Endodermal cell (in vitro differentiated cells): ENCODE data around the gene KRT7. TPM values are rescaled to one million over a fixed set of nuclear protein-coding genes. Genes with fewer than 3 reads are reported as not detected.

Experiments
- DNase-seq: peaks from one replicate; pipeline ENCODE4 v3.0.0-alpha.2; 2017
- H3K27ac ChIP-seq: 2 replicates; pipeline ENCODE4 v1.5.1; 2013; ENCODE audit warnings: mild to moderate bottlenecking, low read depth, low read length, moderate library complexity
- H3K27me3 ChIP-seq: 2 replicates; pipeline ENCODE4 v1.6.1; 2013; ENCODE audit warnings: mild to moderate bottlenecking, low read length, moderate library complexity; ENCODE audit not compliant: insufficient read depth, control insufficient read depth, poor library complexity, severe bottlenecking
- H3K36me3 ChIP-seq: 2 replicates; pipeline ENCODE4 v1.7.0; 2013; ENCODE audit warnings: mild to moderate bottlenecking, low read length, moderate library complexity; ENCODE audit not compliant: control insufficient read depth, insufficient read depth
- H3K4me1 ChIP-seq: one replicate; pipeline ENCODE4 v1.7.0; 2013; ENCODE audit warnings: low read length; ENCODE audit not compliant: control insufficient read depth, insufficient read depth
- H3K4me3 ChIP-seq: 2 replicates; pipeline ENCODE4 v1.5.1; 2013; ENCODE audit warnings: mild to moderate bottlenecking, low read length, moderate library complexity
- H3K9ac ChIP-seq: 2 replicates; pipeline ENCODE4 v1.6.1; 2013; ENCODE audit warnings: mild to moderate bottlenecking, low read length, moderate library complexity; ENCODE audit not compliant: poor library complexity, severe bottlenecking; ENCODE audit errors: extremely low read depth
- H3K9me3 ChIP-seq: 2 replicates; pipeline ENCODE4 v1.6.1; 2013; ENCODE audit warnings: mild to moderate bottlenecking, low read length, moderate library complexity; ENCODE audit not compliant: control insufficient read depth
- H3K27ac Mint-ChIP-seq: 2 replicates; pipeline ENCODE4 v1.8.0; 2020; ENCODE audit warnings: mixed read lengths
- H3K27me3 Mint-ChIP-seq: 2 replicates; pipeline ENCODE4 v1.8.0; 2021; ENCODE audit warnings: mild to moderate bottlenecking, mixed read lengths; ENCODE audit not compliant: insufficient read depth
- H3K36me3 Mint-ChIP-seq: 2 replicates; pipeline ENCODE4 v1.8.0; 2020; ENCODE audit warnings: low read depth, mixed read lengths
- H3K4me1 Mint-ChIP-seq: 2 replicates; pipeline ENCODE4 v1.8.0; 2020; ENCODE audit warnings: mixed read lengths
- H3K4me3 Mint-ChIP-seq: 2 replicates; pipeline ENCODE4 v1.8.0; 2020; ENCODE audit warnings: mild to moderate bottlenecking, moderate library complexity, mixed read lengths
- H3K9me3 Mint-ChIP-seq: 2 replicates; pipeline ENCODE4 v1.8.0; 2020; ENCODE audit warnings: mild to moderate bottlenecking, mixed read lengths
- WGBS, 2 experiments: methylation state at CpG; one replicate each; pipeline versions ENCODE4 v1.1.5 to v1.1.7; 2013; ENCODE audit warnings: missing lambda C conversion rate in 2 of 2, mixed read lengths in 1 of 2; ENCODE audit not compliant: insufficient coverage in 1 of 2, insufficient read length in 1 of 2; 5-methylcytosine and 5-hydroxymethylcytosine counted together
- long read RNA-seq, 4 experiments: library from polyadenylated mRNA in 2 of 4; library from RNA in 1 of 4; library from capped mRNA in 1 of 4; stranded (forward) in 3 of 4; unstranded in 1 of 4; transcript quantifications; one replicate each; pipeline ENCODE4 v2.0.0, GENCODE V29; 2020 to 2021; ENCODE audit warnings: inconsistent platforms in 1 of 4
- polyA plus RNA-seq, 2 experiments: library from polyadenylated mRNA; stranded (reverse); fragments of 50-300 nt; gene quantifications; one replicate each; pipeline ENCODE4 v1.2.3, GENCODE V29; 2013
- total RNA-seq, 2 donors: library from RNA; stranded (reverse); fragmentation: NEBNext Ultra II Directional in 1 of 2; extraction: Animal tissue kit (Norgen Biotek cat#: 25700) in 1 of 2; gene quantifications; 2 replicates in 1 of 2; 3 replicates in 1 of 2; pipeline ENCODE4 v1.2.1, GENCODE V29; 2021
- TF ChIP-seq, protein P1 (sequence below): fragments of 200-600 bp; sonication (generic); conservative IDR thresholded peaks from 2 replicates; pipeline ENCODE4 v1.5.0; 2021; ENCODE audit warnings: antibody characterized with exemption, mild to moderate bottlenecking

KRT7 gene
- total RNA-seq = 1 to 10 TPM in 1 of 2 donors, not detected in 1; 1.5 TPM
- 1.6 TPM for polyA plus RNA-seq (2013, experiment 1 of 2)
- 0.37 TPM for polyA plus RNA-seq (2013, experiment 2 of 2)
- long read RNA-seq, experiment 1, partial matches to known transcripts = 1 of 1 reads
- long read RNA-seq, experiment 1, other reads (novel, unspliced or antisense) = 0 of 1 reads
- long read RNA-seq, experiment 2 = 0 reads
- long read RNA-seq, experiment 3, partial matches to known transcripts = 1 of 3 reads
- long read RNA-seq, experiment 3, other reads (novel, unspliced or antisense) = 0 of 3 reads
- long read RNA-seq, experiment 4 = 0 reads

DNA sequence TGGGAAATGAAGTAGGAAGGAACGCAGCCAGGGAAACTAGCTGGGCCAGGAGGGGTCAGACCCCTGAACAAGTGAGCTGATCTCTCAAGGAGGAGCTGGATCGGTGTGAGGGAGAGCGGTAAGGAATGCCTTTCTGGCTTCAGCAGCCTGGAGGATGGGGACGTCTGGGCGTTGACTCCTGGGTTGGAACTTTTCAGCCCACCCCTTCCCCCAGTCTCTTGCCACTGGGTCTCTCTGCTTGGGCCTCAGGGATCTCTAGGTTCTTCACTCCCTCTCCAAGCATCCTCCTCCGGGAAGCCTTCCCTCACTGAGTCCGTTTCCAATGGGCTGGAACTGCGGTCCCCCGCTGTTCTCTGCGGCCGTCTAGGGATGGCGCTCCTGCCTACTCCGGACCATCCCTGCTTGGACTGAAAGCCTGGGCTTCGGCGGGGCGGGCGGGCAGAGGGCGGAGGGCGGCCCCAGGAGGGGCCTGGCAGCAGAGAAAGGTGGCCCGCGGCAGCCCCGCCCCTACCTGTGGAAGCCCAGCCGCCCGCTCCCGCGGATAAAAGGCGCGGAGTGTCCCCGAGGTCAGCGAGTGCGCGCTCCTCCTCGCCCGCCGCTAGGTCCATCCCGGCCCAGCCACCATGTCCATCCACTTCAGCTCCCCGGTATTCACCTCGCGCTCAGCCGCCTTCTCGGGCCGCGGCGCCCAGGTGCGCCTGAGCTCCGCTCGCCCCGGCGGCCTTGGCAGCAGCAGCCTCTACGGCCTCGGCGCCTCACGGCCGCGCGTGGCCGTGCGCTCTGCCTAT lies at the start of gene KRT7:
KRT7 (plus strand) TSS at position 570 of the 788 bp plus-strand sequence; CDS start at position 624, 54 bp downstream.
- no peaks in the 10 kb centered on the region for H3K9me3 Mint-ChIP-seq
- no peak within 1 kb of the TSS for H3K4me3 ChIP-seq
- no peaks in the 10 kb centered on the region for H3K4me1 Mint-ChIP-seq
- WGBS, 2 experiments = 7 to 12% methylated on average over 29 to 58 of the region's 58 CpGs
- no peaks in the 10 kb centered on the region for H3K4me1 ChIP-seq
- no peaks in the 10 kb centered on the region for H3K36me3 ChIP-seq
- no peak within 1 kb of the TSS for H3K9ac ChIP-seq
- H3K27me3 ChIP-seq = peaks cover 76% of the 10 kb centered on the region
- H3K9me3 ChIP-seq = no peaks in the 10 kb centered on the region
- peak within 1 kb of the TSS; percentile 43 for H3K4me3 Mint-ChIP-seq
- DNase-seq = peak; percentile 85
- H3K27ac ChIP-seq = no peak within 1 kb of the TSS
- H3K36me3 Mint-ChIP-seq = no peaks in the 10 kb centered on the region
- H3K27me3 Mint-ChIP-seq = peaks cover 85% of the 10 kb centered on the region
- TF ChIP-seq, protein P1, sequence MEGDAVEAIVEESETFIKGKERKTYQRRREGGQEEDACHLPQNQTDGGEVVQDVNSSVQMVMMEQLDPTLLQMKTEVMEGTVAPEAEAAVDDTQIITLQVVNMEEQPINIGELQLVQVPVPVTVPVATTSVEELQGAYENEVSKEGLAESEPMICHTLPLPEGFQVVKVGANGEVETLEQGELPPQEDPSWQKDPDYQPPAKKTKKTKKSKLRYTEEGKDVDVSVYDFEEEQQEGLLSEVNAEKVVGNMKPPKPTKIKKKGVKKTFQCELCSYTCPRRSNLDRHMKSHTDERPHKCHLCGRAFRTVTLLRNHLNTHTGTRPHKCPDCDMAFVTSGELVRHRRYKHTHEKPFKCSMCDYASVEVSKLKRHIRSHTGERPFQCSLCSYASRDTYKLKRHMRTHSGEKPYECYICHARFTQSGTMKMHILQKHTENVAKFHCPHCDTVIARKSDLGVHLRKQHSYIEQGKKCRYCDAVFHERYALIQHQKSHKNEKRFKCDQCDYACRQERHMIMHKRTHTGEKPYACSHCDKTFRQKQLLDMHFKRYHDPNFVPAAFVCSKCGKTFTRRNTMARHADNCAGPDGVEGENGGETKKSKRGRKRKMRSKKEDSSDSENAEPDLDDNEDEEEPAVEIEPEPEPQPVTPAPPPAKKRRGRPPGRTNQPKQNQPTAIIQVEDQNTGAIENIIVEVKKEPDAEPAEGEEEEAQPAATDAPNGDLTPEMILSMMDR = no peak
- no peak within 1 kb of the TSS for H3K27ac Mint-ChIP-seq

DNA sequence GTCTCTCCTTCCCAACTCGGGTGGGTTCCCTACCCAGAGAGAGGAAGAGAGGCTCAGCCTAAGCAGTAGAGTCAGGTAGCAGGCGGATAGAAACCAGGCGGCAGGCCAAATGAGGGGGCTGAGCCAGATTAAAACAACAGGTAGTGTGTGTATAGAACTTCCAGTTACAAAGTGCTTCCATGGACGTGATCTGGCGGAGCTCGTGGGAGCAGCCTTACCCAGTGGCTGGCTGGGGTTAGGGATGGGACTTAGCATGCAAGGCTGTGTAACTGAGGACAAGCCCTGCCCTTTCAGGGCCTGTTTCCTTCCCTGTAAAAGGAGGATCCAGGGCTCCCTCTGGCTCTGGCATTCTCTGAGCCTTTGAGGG lies 49.5 kb upstream of the KRT7 start:
- Histone ChIP-seq H3K4me1 (peaks cover 4% of the 10 kb centered on the region), H3K27me3 (no peaks in the 10 kb centered on the region), H3K9ac (no peak overlapping the region), H3K36me3 (no peaks in the 10 kb centered on the region), H3K9me3 (no peaks in the 10 kb centered on the region), H3K27ac (no peak overlapping the region), H3K4me3 (no peak overlapping the region)
- WGBS, 2 experiments = 80 to 91% methylated on average over 6 of the region's 6 CpGs
- TF ChIP-seq, protein P1 = no peak
- peaks cover 27% of the 10 kb centered on the region for H3K4me1 Mint-ChIP-seq
- no peaks in the 10 kb centered on the region for H3K9me3 Mint-ChIP-seq
- no peak for DNase-seq
- H3K4me3 Mint-ChIP-seq = no peak overlapping the region
- peak overlapping the region; percentile 78 for H3K27ac Mint-ChIP-seq
- peaks cover 1% of the 10 kb centered on the region for H3K27me3 Mint-ChIP-seq
- no peaks in the 10 kb centered on the region for H3K36me3 Mint-ChIP-seq

DNA sequence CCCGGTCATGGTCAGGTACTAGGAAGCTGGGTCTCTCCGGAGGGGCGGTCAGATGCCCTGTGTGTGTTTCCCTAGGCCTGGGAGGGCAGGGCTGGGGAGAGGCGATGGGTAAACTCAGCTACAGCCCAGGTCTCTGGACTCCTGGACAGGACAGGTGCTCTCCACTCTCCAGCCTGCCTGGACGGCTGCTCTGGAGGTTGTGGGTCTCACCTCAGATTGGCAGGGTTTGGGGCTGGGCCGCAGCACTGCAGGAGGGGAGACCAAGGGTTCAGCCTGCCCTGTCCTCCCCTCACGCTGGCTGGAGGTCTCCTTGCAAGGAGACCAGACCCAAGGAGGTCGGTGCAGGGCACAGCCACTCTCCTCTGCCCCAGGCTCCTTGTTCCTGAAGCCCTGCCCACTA lies 49.1 kb upstream of the KRT7 start:
- no peak for DNase-seq
- H3K9me3 ChIP-seq = no peaks in the 10 kb centered on the region
- no peak overlapping the region for H3K27ac ChIP-seq
- TF ChIP-seq, protein P1 = no peak
- no peaks in the 10 kb centered on the region for H3K27me3 ChIP-seq
- peaks cover 1% of the 10 kb centered on the region for H3K27me3 Mint-ChIP-seq
- WGBS, 2 experiments = 82 to 86% methylated on average over 4 to 8 of the region's 8 CpGs
- no peaks in the 10 kb centered on the region for H3K36me3 Mint-ChIP-seq
- no peak overlapping the region for H3K9ac ChIP-seq
- no peak overlapping the region for H3K4me3 Mint-ChIP-seq
- H3K4me1 ChIP-seq = peaks cover 4% of the 10 kb centered on the region
- no peak overlapping the region for H3K4me3 ChIP-seq
- no peaks in the 10 kb centered on the region for H3K36me3 ChIP-seq
- H3K9me3 Mint-ChIP-seq = no peaks in the 10 kb centered on the region
- H3K27ac Mint-ChIP-seq = peak overlapping the region; percentile 78
- H3K4me1 Mint-ChIP-seq = peaks cover 27% of the 10 kb centered on the region
